HepG2 (cell line): ENCODE measurements around the gene RUVBL1. TPM values are rescaled to one million over a fixed set of nuclear protein-coding genes. Genes with fewer than 3 reads are reported as not detected.

ENCODE experiments used
- ELF1 ChIP-seq: sonication (generic); formaldehyde crosslinking; IDR thresholded peaks from 2 replicates; pipeline ENCODE4 v1.4.0; 2020; ENCODE audit warnings: missing genetic modification reagents
- ETV5 ChIP-seq: IDR thresholded peaks from 2 replicates; pipeline ENCODE4 v1.6.1; 2018; ENCODE audit warnings: missing biosample characterization, missing genetic modification reagents, inconsistent platforms, borderline replicate concordance
- GMEB2 ChIP-seq: IDR thresholded peaks from 2 replicates; pipeline ENCODE4 v1.6.1; 2016; ENCODE audit warnings: missing biosample characterization, missing genetic modification reagents, low read depth
- GTF2F1 ChIP-seq: fragments of 150-350 bp; IDR thresholded peaks from 2 replicates; pipeline ENCODE4 v1.6.1; 2014; ENCODE audit warnings: low read length
- ISL2 ChIP-seq: sonication (generic); formaldehyde crosslinking; IDR thresholded peaks from 2 replicates; pipeline ENCODE4 v1.5.0; 2020; ENCODE audit warnings: missing genetic modification reagents
- KMT2A ChIP-seq: sonication (generic); formaldehyde crosslinking; IDR thresholded peaks from 2 replicates; pipeline ENCODE4 v1.4.0; 2020; ENCODE audit warnings: missing genetic modification reagents
- PHF5A ChIP-seq: IDR thresholded peaks from one replicate; pipeline ENCODE4 v1.6.1; 2018; ENCODE audit warnings: low read depth, missing genetic modification reagents; ENCODE audit not compliant: unreplicated experiment
- RBFOX2 ChIP-seq: fragments of 200-400 bp; formaldehyde crosslinking; IDR thresholded peaks from 2 replicates; pipeline ENCODE4 v1.6.1; 2017; ENCODE audit warnings: low read depth, mild to moderate bottlenecking, low read length
- REST ChIP-seq, 2 experiments: IDR thresholded peaks; 2 replicates each; pipeline ENCODE4 v1.6.1; 2011 to 2012; ENCODE audit warnings: low read length in 2 of 2, borderline replicate concordance in 1 of 2, low read depth in 1 of 2, mild to moderate bottlenecking in 1 of 2, moderate library complexity in 1 of 2
- TARDBP ChIP-seq: sonication (generic); formaldehyde crosslinking; IDR thresholded peaks from 2 replicates; pipeline ENCODE4 v1.8.0; 2022; ENCODE audit warnings: mild to moderate bottlenecking, missing genetic modification reagents
- TFDP1 ChIP-seq: IDR thresholded peaks from 2 replicates; pipeline ENCODE4 v1.6.1; 2016; ENCODE audit warnings: missing compliant biosample characterization, missing genetic modification reagents, borderline replicate concordance
- TFDP2 ChIP-seq: sonication (generic); formaldehyde crosslinking; IDR thresholded peaks from 2 replicates; pipeline ENCODE4 v1.4.0; 2020; ENCODE audit warnings: missing genetic modification reagents
- WIZ ChIP-seq: sonication (generic); formaldehyde crosslinking; IDR thresholded peaks from 2 replicates; pipeline ENCODE4 v1.5.1; 2020; ENCODE audit warnings: mild to moderate bottlenecking, missing genetic modification reagents
- ZFY ChIP-seq: sonication (generic); formaldehyde crosslinking; IDR thresholded peaks from 2 replicates; pipeline ENCODE4 v1.4.0; 2020; ENCODE audit warnings: missing genetic modification reagents
- ZNF687 ChIP-seq: sonication (generic); formaldehyde crosslinking; IDR thresholded peaks from 2 replicates; pipeline ENCODE4 v1.5.1; 2020; ENCODE audit warnings: mild to moderate bottlenecking, missing genetic modification reagents, moderate library complexity
- ZNF740 ChIP-seq: sonication (generic); formaldehyde crosslinking; IDR thresholded peaks from 2 replicates; pipeline ENCODE4 v1.4.0; 2020; ENCODE audit warnings: missing genetic modification reagents
- ZSCAN9 ChIP-seq: IDR thresholded peaks from 2 replicates; pipeline ENCODE4 v1.6.1; 2016; ENCODE audit warnings: borderline replicate concordance
- polyA plus RNA-seq, 8 experiments: library from polyadenylated mRNA; depleted of rRNA in 3 of 8; stranded (reverse) in 7 of 8; unstranded in 1 of 8; fragments of >200 nt; fragmentation: Illumina TruSeq in 4 of 8; extraction: Trizol in 4 of 8; gene quantifications; 2 replicates each; pipeline versions ENCODE4 v1.2.1 to v1.2.3, GENCODE V29; 2011 to 2016; ENCODE audit warnings: low read depth in 4 of 8, missing spikeins in 1 of 8, mixed read lengths in 1 of 8; ENCODE audit not compliant: insufficient read depth in 1 of 8
- total RNA-seq, 5 experiments: library from RNA; depleted of rRNA; stranded (reverse); fragments of >200 nt; fragmentation: Illumina TruSeq; extraction: Trizol; gene quantifications; 2 replicates each; pipeline ENCODE4 v1.2.3, GENCODE V29; 2016; ENCODE audit warnings: low read depth in 1 of 5

Gene RUVBL1
- total and polyA plus RNA-seq, 2 of the 13 experiments (the other 11 are each of a cell fraction or from before 2014, with no cell fraction given), result 32.7 to 86.3 TPM

- TF ChIP-seq REST (IDR thresholded peaks at IDR 0.05; ENCODE audit: borderline replicate concordance in 1 of 2, low read depth in 1 of 2, low read length in 2 of 2), result peak in 1 of 2 experiments; percentile 69; a peak in 2 of 4 replicates
- no peak; the same call in 1 of the 2 replicates for TF ChIP-seq TFDP2 (CRISPR knock-in tag)
- TF ChIP-seq ZNF740 (CRISPR knock-in tag), result no peak
- no peak for TF ChIP-seq KMT2A (CRISPR knock-in tag)
- no peak for TF ChIP-seq PHF5A (CRISPR knock-in tag)
- TF ChIP-seq GTF2F1, result no peak; the same call in 1 of the 2 replicates
- TF ChIP-seq GMEB2 (CRISPR knock-in tag), result no peak
- TF ChIP-seq WIZ (CRISPR knock-in tag), result no peak
- TF ChIP-seq ZNF687, result no peak
- TF ChIP-seq ZSCAN9 (CRISPR knock-in tag), result peak; percentile 67; the same call in 1 of the 2 replicates
- TF ChIP-seq ELF1, result 0 out of 2 replicates have a peak, but pooled peaks have one; percentile 10
- TF ChIP-seq ZFY (CRISPR knock-in tag), result peak; percentile 58
- TF ChIP-seq ISL2 (CRISPR knock-in tag), result peak; percentile 78
- no peak for TF ChIP-seq TFDP1
- peak; percentile 39; the same call in 1 of the 2 replicates for TF ChIP-seq ETV5 (CRISPR knock-in tag)
- TF ChIP-seq RBFOX2, result peak; percentile 45; the same call in 1 of the 2 replicates
- no peak for TF ChIP-seq TARDBP (CRISPR knock-in tag)
Measured at GRCh38 chr3:128167973-128168674, 44.5 kb upstream of the RUVBL1 start (continued).
